Measurements from ENCODE around the gene IPO11.

The IPO11 gene

GRCh38 chr5:62605638-62606037 lies 193.1 kb downstream of the IPO11 start:
- H3K4me3 ChIP-seq (replicated peaks in 1 of 2; ENCODE audit: low read depth in 2 of 2, low read length in 2 of 2), result no peak overlapping the region
- no peak for TF ChIP-seq CTCF (IDR thresholded peaks at IDR 0.05; ENCODE audit: low read depth, low read length)
- DNase-seq (ENCODE audit: low read depth in 2 of 2), result no peak

GRCh38 chr5:62606878-62607277 lies 194.3 kb downstream of the IPO11 start:
- TF ChIP-seq CTCF (IDR thresholded peaks at IDR 0.05; ENCODE audit: low read depth, low read length), result no peak
- no peak overlapping the region for H3K4me3 ChIP-seq (replicated peaks in 1 of 2; ENCODE audit: low read depth in 2 of 2, low read length in 2 of 2)
- DNase-seq (ENCODE audit: low read depth in 2 of 2), result peak; percentile 29 to 80

- no peak for TF ChIP-seq CTCF (IDR thresholded peaks at IDR 0.05; ENCODE audit: low read depth, low read length)
- no peak for DNase-seq (ENCODE audit: low read depth in 2 of 2)
- no peak overlapping the region for H3K4me3 ChIP-seq (replicated peaks in 1 of 2; ENCODE audit: low read depth in 2 of 2, low read length in 2 of 2)
Measured at GRCh38 chr5:62607615-62608014, 195.1 kb downstream of the IPO11 start.

GRCh38 chr5:62608529-62609511 lies 196.3 kb downstream of the IPO11 start:
- TF ChIP-seq CTCF (IDR thresholded peaks at IDR 0.05; ENCODE audit: low read depth, low read length), result no peak
- H3K4me3 ChIP-seq (replicated peaks in 1 of 2; ENCODE audit: low read depth in 2 of 2, low read length in 2 of 2), result no peak overlapping the region
- peak in 1 of 2 donors; percentile 23 for DNase-seq (ENCODE audit: low read depth in 2 of 2)

GRCh38 chr5:62614355-62614754 lies 201.8 kb downstream of the IPO11 start:
- no peak for DNase-seq (ENCODE audit: low read depth in 2 of 2)
- no peak overlapping the region for H3K4me3 ChIP-seq (replicated peaks in 1 of 2; ENCODE audit: low read depth in 2 of 2, low read length in 2 of 2)
- TF ChIP-seq CTCF (IDR thresholded peaks at IDR 0.05; ENCODE audit: low read depth, low read length), result no peak

GRCh38 chr5:62616615-62617277 lies 204.2 kb downstream of the IPO11 start:
- H3K4me3 ChIP-seq (replicated peaks in 1 of 2; ENCODE audit: low read depth in 2 of 2, low read length in 2 of 2), result no peak overlapping the region
- no peak for TF ChIP-seq CTCF (IDR thresholded peaks at IDR 0.05; ENCODE audit: low read depth, low read length)
- DNase-seq (ENCODE audit: low read depth in 2 of 2), result no peak

Data from cardiac fibroblast (primary cell).